ENCODE data around the gene CLPSL1.

DNA sequence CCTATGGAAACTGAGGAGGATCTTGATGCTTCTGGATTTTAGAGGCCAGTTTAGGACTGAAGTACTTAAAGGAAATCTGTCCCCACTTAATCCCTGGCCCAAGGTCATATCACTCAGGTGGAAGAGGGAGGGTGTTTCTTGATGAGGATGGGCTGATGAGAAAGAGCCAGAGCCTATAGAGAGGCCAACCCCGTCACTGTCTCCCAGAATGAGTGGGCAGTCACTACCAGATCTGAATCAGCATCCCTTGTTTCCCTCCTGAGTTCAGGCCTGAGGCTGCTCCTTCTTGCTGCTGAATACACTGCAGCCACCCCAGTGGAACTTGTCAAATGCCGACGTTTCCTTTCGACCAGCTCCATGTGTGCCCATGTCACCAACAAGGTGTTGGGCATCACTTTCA, 29.2 kb upstream of the CLPSL1 start:
- no peak for TF ChIP-seq CTCF (IDR thresholded peaks at IDR 0.05)
- TF ChIP-seq POLR2A (IDR thresholded peaks at IDR 0.05), result no peak

All from vagina (tissue), 2 donors.